C4-2B (cell line): ENCODE data around the gene PRDX6.

ENCODE experiments used
- H3K27ac ChIP-seq: fragments of 450-650 bp; 2 replicates; pipeline ENCODE4 v1.5.1; 2017
- CTCF ChIP-seq: fragments of 450-650 bp; conservative IDR thresholded peaks from 2 replicates; pipeline ENCODE4 v1.5.1; 2017; ENCODE audit warnings: mild to moderate bottlenecking
- ZFX ChIP-seq: fragments of 450-650 bp; IDR thresholded peaks from 2 replicates; pipeline ENCODE4 v1.6.1; 2017

Gene PRDX6

GRCh38 chr1:173530795-173531693 lies 53.9 kb downstream of the PRDX6 start:
- TF ChIP-seq ZFX = no peak
- no peak for TF ChIP-seq CTCF
- no peak overlapping the region for H3K27ac ChIP-seq

- TF ChIP-seq CTCF = no peak
- no peak for TF ChIP-seq ZFX
- no peak overlapping the region for H3K27ac ChIP-seq
Measured at GRCh38 chr1:173532237-173532636, 55.1 kb downstream of the PRDX6 start.

GRCh38 chr1:173536223-173536622 lies 59.1 kb downstream of the PRDX6 start:
- no peak overlapping the region for H3K27ac ChIP-seq

More at GRCh38 chr1:173536223-173536622, 59.1 kb downstream of the PRDX6 start:
- no peak for TF ChIP-seq ZFX
